ENCODE data around the gene ZFYVE26.

DNA sequence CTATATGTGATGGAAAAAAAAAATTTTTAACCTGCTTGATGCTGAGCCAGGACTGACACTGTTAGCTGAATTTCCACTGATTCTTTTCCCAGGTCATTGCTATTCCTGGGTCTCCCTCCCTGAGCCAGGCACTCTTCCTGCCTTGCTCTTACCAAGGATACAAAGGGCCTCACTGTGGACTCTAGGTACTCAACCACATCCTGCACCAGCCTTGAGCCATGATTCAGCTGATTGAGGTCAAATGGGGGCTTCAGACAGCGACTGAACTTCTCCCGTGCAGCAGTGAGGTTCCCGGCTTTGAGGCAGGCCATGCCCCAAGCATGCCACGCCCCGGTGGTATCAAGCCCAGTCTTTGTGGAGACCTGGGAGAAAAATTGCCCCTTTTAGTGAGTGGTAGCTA, 54.3 kb downstream of the ZFYVE26 start:
- TF ChIP-seq, protein P1, sequence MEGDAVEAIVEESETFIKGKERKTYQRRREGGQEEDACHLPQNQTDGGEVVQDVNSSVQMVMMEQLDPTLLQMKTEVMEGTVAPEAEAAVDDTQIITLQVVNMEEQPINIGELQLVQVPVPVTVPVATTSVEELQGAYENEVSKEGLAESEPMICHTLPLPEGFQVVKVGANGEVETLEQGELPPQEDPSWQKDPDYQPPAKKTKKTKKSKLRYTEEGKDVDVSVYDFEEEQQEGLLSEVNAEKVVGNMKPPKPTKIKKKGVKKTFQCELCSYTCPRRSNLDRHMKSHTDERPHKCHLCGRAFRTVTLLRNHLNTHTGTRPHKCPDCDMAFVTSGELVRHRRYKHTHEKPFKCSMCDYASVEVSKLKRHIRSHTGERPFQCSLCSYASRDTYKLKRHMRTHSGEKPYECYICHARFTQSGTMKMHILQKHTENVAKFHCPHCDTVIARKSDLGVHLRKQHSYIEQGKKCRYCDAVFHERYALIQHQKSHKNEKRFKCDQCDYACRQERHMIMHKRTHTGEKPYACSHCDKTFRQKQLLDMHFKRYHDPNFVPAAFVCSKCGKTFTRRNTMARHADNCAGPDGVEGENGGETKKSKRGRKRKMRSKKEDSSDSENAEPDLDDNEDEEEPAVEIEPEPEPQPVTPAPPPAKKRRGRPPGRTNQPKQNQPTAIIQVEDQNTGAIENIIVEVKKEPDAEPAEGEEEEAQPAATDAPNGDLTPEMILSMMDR (conservative IDR thresholded peaks at IDR 0.05; ENCODE audit: low read depth, low read length): no peak
- TF ChIP-seq EZH2 (IDR thresholded peaks at IDR 0.05; ENCODE audit: borderline replicate concordance, low read depth, low read length, poor library complexity, severe bottlenecking): no peak

Data from A673 (cell line).